Uterus (tissue), 4 donors: ENCODE data around the gene CAPN7. TPM values are rescaled to one million over a fixed set of nuclear protein-coding genes. Genes with fewer than 3 reads are reported as not detected.
"Not testable (repeated sequence)": the region's sequence is repeated elsewhere in the genome, so short reads cannot be mapped to it uniquely, and the experiment has no call there.

Experiments
- DNase-seq, 2 donors: peaks; one replicate each; pipeline ENCODE4 v3.0.0-alpha.2; 2019 to 2020
- H3K27ac ChIP-seq, 2 donors: fragments of 200-600 bp; sonication (generic); 1 replicate in 1 of 2; 2 replicates in 1 of 2; pipeline ENCODE4 v1.5.1; 2016 to 2018
- H3K27me3 ChIP-seq, 2 donors: fragments of 200-600 bp; sonication (generic); one replicate each; pipeline ENCODE4 v1.5.1; 2018 to 2019; ENCODE audit warnings: control low read depth in 1 of 2
- H3K36me3 ChIP-seq, 2 donors: fragments of 200-600 bp; sonication (generic); one replicate each; pipeline ENCODE4 v1.5.1; 2019; ENCODE audit warnings: control low read depth in 1 of 2
- H3K4me1 ChIP-seq, 2 donors: fragments of 200-600 bp; sonication (generic); one replicate each; pipeline ENCODE4 v1.5.1; 2018 to 2019; ENCODE audit warnings: control low read depth in 1 of 2
- H3K4me3 ChIP-seq, 2 donors: fragments of 200-600 bp; sonication (generic); 1 replicate in 1 of 2; 2 replicates in 1 of 2; pipeline ENCODE4 v1.5.1; 2018 to 2019; ENCODE audit warnings: mild to moderate bottlenecking in 1 of 2
- H3K9me3 ChIP-seq, 2 donors: fragments of 200-600 bp; sonication (generic); one replicate each; pipeline ENCODE4 v1.5.1; 2019; ENCODE audit warnings: control low read depth in 1 of 2
- POLR2A ChIP-seq, 2 donors: fragments of 450-650 bp; IDR thresholded peaks; one replicate each; pipeline ENCODE4 v1.6.1; 2016; ENCODE audit warnings: antibody characterized with exemption in 2 of 2, mild to moderate bottlenecking in 1 of 2, moderate library complexity in 1 of 2
- intact Hi-C: fragments of 100-400 bp; cut with DNase I; formaldehyde crosslinking; loops from one replicate; pipeline ENCODE4 v1.15.1; 2023; ENCODE audit warnings: low total_unique reads
- total RNA-seq, 4 donors: library from RNA; depleted of rRNA in 3 of 4; stranded (reverse); fragments of >200 nt in 3 of 4; gene quantifications; one replicate each; pipeline versions ENCODE4 v1.1.0 to v1.2.4, GENCODE V29; 2014 to 2023
- TF ChIP-seq, protein P1 (sequence below), 4 experiments: fragments of 200-600 bp in 2 of 4; fragments of 450-650 bp in 2 of 4; sonication (generic) in 2 of 4; IDR thresholded peaks; one replicate each; pipeline ENCODE4 v1.5.1; 2016 to 2019; ENCODE audit warnings: antibody characterized with exemption in 4 of 4, mild to moderate bottlenecking in 2 of 4, moderate library complexity in 1 of 4
- donor health status: DM: yes; HTN: yes; CAD: no.

Gene CAPN7
- total RNA-seq = 10 to 100 TPM; 39.2 to 89.0 (median 79.8) TPM

- H3K4me1 ChIP-seq = peaks cover 0 to 7% of the 10 kb centered on the region in 2 donors
- TF ChIP-seq POLR2A (IDR thresholded peaks at IDR 0.05) = peak; percentile 89 to 97
- TF ChIP-seq, protein P1, sequence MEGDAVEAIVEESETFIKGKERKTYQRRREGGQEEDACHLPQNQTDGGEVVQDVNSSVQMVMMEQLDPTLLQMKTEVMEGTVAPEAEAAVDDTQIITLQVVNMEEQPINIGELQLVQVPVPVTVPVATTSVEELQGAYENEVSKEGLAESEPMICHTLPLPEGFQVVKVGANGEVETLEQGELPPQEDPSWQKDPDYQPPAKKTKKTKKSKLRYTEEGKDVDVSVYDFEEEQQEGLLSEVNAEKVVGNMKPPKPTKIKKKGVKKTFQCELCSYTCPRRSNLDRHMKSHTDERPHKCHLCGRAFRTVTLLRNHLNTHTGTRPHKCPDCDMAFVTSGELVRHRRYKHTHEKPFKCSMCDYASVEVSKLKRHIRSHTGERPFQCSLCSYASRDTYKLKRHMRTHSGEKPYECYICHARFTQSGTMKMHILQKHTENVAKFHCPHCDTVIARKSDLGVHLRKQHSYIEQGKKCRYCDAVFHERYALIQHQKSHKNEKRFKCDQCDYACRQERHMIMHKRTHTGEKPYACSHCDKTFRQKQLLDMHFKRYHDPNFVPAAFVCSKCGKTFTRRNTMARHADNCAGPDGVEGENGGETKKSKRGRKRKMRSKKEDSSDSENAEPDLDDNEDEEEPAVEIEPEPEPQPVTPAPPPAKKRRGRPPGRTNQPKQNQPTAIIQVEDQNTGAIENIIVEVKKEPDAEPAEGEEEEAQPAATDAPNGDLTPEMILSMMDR (IDR thresholded peaks at IDR 0.05) = peak in 3 of 4 experiments; percentile 51 to 62 (median 56)
- no peaks in the 10 kb centered on the region for H3K9me3 ChIP-seq
- H3K27me3 ChIP-seq = no peaks in the 10 kb centered on the region
- H3K27ac ChIP-seq = peak within 1 kb of the TSS; percentile 95 to 97
- H3K36me3 ChIP-seq = no peaks in the 10 kb centered on the region
- peak; percentile 91 to 93 for DNase-seq
- intact Hi-C loops = loop anchor here (10.0 kb wide), 1 partner anchor 179 kb away; no protein-coding TSS in a partner anchor
- peak within 1 kb of the TSS; percentile 69 to 89 for H3K4me3 ChIP-seq
Observed at GRCh38 chr3:15205934-15206661, at the start of gene CAPN7. Gene CAPN7 (plus strand): TSS chr3:15206246. CDS start chr3:15206496, 250 bp downstream.

- H3K27me3 ChIP-seq = no peaks in the 10 kb centered on the region
- intact Hi-C loops = no loop called here
- no peak overlapping the region for H3K4me3 ChIP-seq
- no peaks in the 10 kb centered on the region for H3K36me3 ChIP-seq
- DNase-seq = no peak
- no peaks in the 10 kb centered on the region for H3K9me3 ChIP-seq
- H3K4me1 ChIP-seq = no peaks in the 10 kb centered on the region
- H3K27ac ChIP-seq = no peak overlapping the region
- TF ChIP-seq POLR2A (IDR thresholded peaks at IDR 0.05) = no peak
- TF ChIP-seq, protein P1 (IDR thresholded peaks at IDR 0.05) = no peak
Observed at GRCh38 chr3:15157441-15157840, 48.6 kb upstream of the CAPN7 start.

DNA sequence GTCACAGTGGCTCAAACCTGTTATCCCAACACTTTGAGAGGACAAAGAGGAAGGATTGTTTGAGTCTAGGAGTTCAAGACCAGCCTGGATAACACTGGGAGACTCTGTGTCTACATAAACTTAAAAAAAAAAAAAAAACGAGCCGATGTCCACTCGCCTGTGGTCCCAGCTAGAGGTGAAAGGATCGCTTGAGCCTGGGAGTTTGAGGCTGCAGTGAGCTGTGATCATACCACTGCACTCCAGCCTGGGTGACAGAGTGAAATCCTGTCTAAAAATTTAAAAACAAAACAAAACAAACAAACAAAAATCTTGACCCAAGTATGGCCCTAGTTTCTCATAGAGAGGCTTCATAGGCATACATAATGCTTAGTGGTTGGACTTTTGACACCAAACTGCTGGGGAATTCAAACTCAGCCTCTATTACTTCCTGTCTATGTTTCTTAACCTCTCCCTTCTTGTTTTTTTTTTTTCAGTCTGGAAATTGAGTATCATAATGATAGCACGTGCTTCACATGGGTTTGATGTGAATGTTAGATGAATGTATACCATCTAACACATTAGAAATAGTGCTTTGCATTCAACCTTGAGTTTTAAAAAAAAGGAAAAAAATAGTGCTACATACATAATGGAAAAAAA lies 46.4 kb upstream of the CAPN7 start:
- Histone ChIP-seq H3K4me3 (no peak overlapping the region), H3K27ac (no peak overlapping the region), H3K4me1 (no peaks in the 10 kb centered on the region), H3K27me3 (no peaks in the 10 kb centered on the region), H3K36me3 (no peaks in the 10 kb centered on the region), H3K9me3 (no peaks in the 10 kb centered on the region)
- intact Hi-C loops = no loop called here
- no peak for DNase-seq
- no peak for TF ChIP-seq POLR2A (IDR thresholded peaks at IDR 0.05)
- TF ChIP-seq, protein P1 (IDR thresholded peaks at IDR 0.05) = no peak

- no peak for TF ChIP-seq POLR2A (IDR thresholded peaks at IDR 0.05)
- TF ChIP-seq, protein P1 (IDR thresholded peaks at IDR 0.05) = no peak
- no peaks in the 10 kb centered on the region for H3K36me3 ChIP-seq
- DNase-seq = no peak
- intact Hi-C loops = no loop called here
- H3K27me3 ChIP-seq = no peaks in the 10 kb centered on the region
- no peaks in the 10 kb centered on the region for H3K4me1 ChIP-seq
- H3K27ac ChIP-seq = no peak overlapping the region
- no peak overlapping the region for H3K4me3 ChIP-seq
- H3K9me3 ChIP-seq = no peaks in the 10 kb centered on the region
Observed at GRCh38 chr3:15160662-15161061, 45.4 kb upstream of the CAPN7 start.

DNA sequence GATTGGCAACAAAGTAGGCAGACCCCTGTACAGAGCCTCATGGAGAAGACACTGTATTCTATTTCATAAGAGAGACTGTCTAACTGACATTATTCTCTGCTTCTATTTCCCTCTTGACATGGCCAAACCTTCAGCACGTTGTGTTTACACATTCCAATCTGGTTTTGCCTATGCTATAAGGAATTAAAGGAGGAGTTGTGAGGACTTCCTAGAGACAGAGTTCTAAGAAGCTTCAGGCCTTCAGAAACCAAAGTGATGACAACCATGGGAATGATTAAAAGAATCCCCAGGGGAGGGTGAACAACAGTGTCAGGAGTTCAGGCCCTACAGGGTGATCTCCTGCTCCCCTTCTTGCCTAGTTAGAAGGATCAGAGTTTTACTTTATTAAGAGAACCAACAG lies 44.9 kb upstream of the CAPN7 start:
- H3K4me3 ChIP-seq = no peak overlapping the region
- H3K36me3 ChIP-seq = no peaks in the 10 kb centered on the region
- H3K27me3 ChIP-seq = no peaks in the 10 kb centered on the region
- intact Hi-C loops = no loop called here
- no peak for TF ChIP-seq POLR2A (IDR thresholded peaks at IDR 0.05)
- H3K4me1 ChIP-seq = no peaks in the 10 kb centered on the region
- no peak overlapping the region for H3K27ac ChIP-seq
- no peak for DNase-seq
- H3K9me3 ChIP-seq = no peaks in the 10 kb centered on the region

DNA sequence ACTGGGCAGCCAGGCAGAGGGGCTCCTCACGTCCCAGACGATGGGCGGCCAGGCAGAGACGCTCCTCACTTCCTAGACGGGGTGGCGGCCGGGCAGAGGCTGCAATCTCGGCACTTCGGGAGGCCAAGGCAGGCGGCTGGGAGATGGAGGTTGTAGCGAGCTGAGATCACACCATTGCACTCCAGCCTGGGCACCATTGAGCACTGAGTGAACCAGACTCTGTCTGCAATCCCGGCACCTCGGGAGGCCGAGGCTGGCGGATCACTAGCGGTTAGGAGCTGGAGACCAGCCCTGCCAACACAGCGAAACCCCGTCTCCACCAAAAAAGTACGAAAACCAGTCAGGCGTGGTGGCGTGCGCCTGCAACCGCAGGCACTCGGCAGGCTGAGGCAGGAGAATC lies 42.4 kb upstream of the CAPN7 start:
- H3K27me3 ChIP-seq, intact Hi-C loops, H3K4me1 ChIP-seq, H3K4me3 ChIP-seq, H3K27ac ChIP-seq, H3K9me3 ChIP-seq, H3K36me3 ChIP-seq, DNase-seq: not testable (repeated sequence)
